ENCODE measurements around the gene CAPN2. TPM values are rescaled to one million over a fixed set of nuclear protein-coding genes. Genes with fewer than 3 reads are reported as not detected.

Gene CAPN2
- total RNA-seq, 4 donors from 2014 or later: 160 to 207 (median 177) TPM

- Histone ChIP-seq H3K9me3 (no peaks in the 10 kb centered on the region), H3K4me1 (peaks cover 0 to 73% (median 53%) of the 10 kb centered on the region in 4 donors), H3K36me3 (peaks cover 0 to 12% (median 0%) of the 10 kb centered on the region in 3 donors), H3K27me3 (no peaks in the 10 kb centered on the region), H3K27ac (peak overlapping the region in 1 of 4 donors; percentile 84), H3K4me3 (no peak overlapping the region)
- TF ChIP-seq POLR2A (IDR thresholded peaks at IDR 0.05) (no peak), EP300 (IDR thresholded peaks at IDR 0.05) (no peak)
- no peak for DNase-seq (ENCODE audit: low spot score in 2 of 2)
- 74 to 80% methylated on average over 4 of the region's 4 CpGs for WGBS, 2 donors
Observed at GRCh38 chr1:223729906-223730305, 17.6 kb downstream of the CAPN2 start.

- DNase-seq (ENCODE audit: low spot score in 2 of 2): no peak
- Histone ChIP-seq H3K9me3 (no peaks in the 10 kb centered on the region), H3K27ac (peak overlapping the region in 3 of 4 donors; percentile 45 to 84 (median 74)), H3K27me3 (no peaks in the 10 kb centered on the region), H3K4me1 (peaks cover 0 to 68% (median 52%) of the 10 kb centered on the region in 4 donors), H3K4me3 (no peak overlapping the region), H3K36me3 (peaks cover 0 to 12% (median 0%) of the 10 kb centered on the region in 3 donors)
- WGBS, 2 donors: 36 to 45% methylated on average over 4 of the region's 4 CpGs
- TF ChIP-seq POLR2A (IDR thresholded peaks at IDR 0.05) (no peak), CTCF (IDR thresholded peaks at IDR 0.05) (no peak), EP300 (IDR thresholded peaks at IDR 0.05) (no peak)
Observed at GRCh38 chr1:223730479-223731132, 18.3 kb downstream of the CAPN2 start.

- no peak for TF ChIP-seq POLR2A (IDR thresholded peaks at IDR 0.05)
- TF ChIP-seq EP300 (IDR thresholded peaks at IDR 0.05): peak in 1 of 2 donors; percentile 14
- TF ChIP-seq CTCF (IDR thresholded peaks at IDR 0.05): no peak
- H3K4me3 ChIP-seq: no peak overlapping the region
- peak overlapping the region in 3 of 4 donors; percentile 45 to 84 (median 74) for H3K27ac ChIP-seq
- WGBS, 2 donors: 41% methylated on average over 13 of the region's 13 CpGs
- H3K9me3 ChIP-seq: no peaks in the 10 kb centered on the region
- peak; percentile 66 to 75 for DNase-seq (ENCODE audit: low spot score in 2 of 2)
- H3K4me1 ChIP-seq: peaks cover 0 to 67% (median 46%) of the 10 kb centered on the region in 4 donors
- H3K27me3 ChIP-seq: no peaks in the 10 kb centered on the region
- H3K36me3 ChIP-seq: peaks cover 0 to 12% (median 0%) of the 10 kb centered on the region in 3 donors
Observed at GRCh38 chr1:223731133-223731770, 18.9 kb downstream of the CAPN2 start.

- no peak for TF ChIP-seq EP300 (IDR thresholded peaks at IDR 0.05)
- no peak for TF ChIP-seq CTCF (IDR thresholded peaks at IDR 0.05)
- H3K4me3 ChIP-seq: no peak overlapping the region
Observed at GRCh38 chr1:223732993-223733798, 20.9 kb downstream of the CAPN2 start.

More at GRCh38 chr1:223732993-223733798, 20.9 kb downstream of the CAPN2 start:
- DNase-seq (ENCODE audit: low spot score in 2 of 2): no peak
- 47 to 59% methylated on average over 6 of the region's 6 CpGs for WGBS, 2 donors
- Histone ChIP-seq H3K9me3 (no peaks in the 10 kb centered on the region), H3K36me3 (peaks cover 0 to 12% (median 0%) of the 10 kb centered on the region in 3 donors), H3K4me1 (peaks cover 0 to 64% (median 34%) of the 10 kb centered on the region in 4 donors), H3K27me3 (no peaks in the 10 kb centered on the region), H3K27ac (peak overlapping the region in 3 of 4 donors; percentile 17 to 58 (median 55))
